Astrocyte (in vitro differentiated cells and primary cell): ENCODE results near the gene BBIP1.

Experiments
- EZH2 ChIP-seq: IDR thresholded peaks from 2 replicates; pipeline ENCODE4 v1.6.1; 2012; ENCODE audit warnings: mild to moderate bottlenecking, low read length, inconsistent platforms; ENCODE audit not compliant: insufficient read depth
- TF ChIP-seq, protein P1 (sequence below): IDR thresholded peaks from 2 replicates; pipeline ENCODE4 v1.5.1; 2011; ENCODE audit warnings: low read depth, mild to moderate bottlenecking, inconsistent platforms, low read length, moderate library complexity; ENCODE audit not compliant: insufficient read depth

DNA sequence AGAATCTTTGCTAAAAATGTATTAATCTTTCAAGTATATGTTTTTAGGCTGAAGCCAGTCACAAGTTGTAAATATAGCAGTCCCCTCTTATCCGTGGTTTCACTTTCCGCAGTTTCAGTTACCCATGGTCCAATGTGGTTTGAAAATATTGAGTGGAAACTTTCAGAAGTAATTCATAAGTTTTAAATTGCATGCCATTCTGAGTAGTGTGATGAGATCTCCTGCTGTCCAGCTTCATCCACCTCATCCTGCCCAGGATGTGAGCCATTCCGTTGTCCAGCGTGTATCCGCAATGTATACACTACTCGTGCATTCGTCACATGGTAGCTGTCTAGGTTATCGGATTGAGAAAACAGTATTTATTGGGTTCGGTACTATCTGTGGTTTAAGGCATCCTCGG is 35.1 kb downstream of the BBIP1 start:
- TF ChIP-seq, protein P1, sequence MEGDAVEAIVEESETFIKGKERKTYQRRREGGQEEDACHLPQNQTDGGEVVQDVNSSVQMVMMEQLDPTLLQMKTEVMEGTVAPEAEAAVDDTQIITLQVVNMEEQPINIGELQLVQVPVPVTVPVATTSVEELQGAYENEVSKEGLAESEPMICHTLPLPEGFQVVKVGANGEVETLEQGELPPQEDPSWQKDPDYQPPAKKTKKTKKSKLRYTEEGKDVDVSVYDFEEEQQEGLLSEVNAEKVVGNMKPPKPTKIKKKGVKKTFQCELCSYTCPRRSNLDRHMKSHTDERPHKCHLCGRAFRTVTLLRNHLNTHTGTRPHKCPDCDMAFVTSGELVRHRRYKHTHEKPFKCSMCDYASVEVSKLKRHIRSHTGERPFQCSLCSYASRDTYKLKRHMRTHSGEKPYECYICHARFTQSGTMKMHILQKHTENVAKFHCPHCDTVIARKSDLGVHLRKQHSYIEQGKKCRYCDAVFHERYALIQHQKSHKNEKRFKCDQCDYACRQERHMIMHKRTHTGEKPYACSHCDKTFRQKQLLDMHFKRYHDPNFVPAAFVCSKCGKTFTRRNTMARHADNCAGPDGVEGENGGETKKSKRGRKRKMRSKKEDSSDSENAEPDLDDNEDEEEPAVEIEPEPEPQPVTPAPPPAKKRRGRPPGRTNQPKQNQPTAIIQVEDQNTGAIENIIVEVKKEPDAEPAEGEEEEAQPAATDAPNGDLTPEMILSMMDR, result no peak
- no peak for TF ChIP-seq EZH2
